ENCODE results near the gene SMIM10. TPM values are rescaled to one million over a fixed set of nuclear protein-coding genes. Genes with fewer than 3 reads are reported as not detected.
A peak's percentile ranks its signal among the peaks of the same experiment; 100 is the strongest.

The SMIM10 gene
- total and polyA plus RNA-seq, 4 experiments from 2014 or later = not detected

DNA sequence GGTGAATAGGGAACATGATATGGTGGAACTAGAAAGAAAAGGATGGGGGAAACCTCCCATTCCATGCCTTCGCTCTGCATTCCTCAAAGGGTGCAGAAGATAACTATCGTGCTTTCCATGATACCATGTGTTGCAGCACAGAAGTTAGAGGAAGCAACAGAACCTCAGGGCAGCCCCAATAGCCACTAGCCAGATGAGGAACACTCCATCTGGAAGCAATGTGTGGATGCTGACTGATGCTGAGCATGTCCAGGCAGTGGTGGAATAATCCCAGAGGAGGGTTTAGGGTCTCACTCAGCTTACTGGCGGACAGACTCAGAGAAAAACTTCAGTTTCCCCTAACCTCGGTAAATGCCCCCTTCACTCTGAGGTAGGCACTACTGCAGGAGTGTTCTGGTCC, 7.5 kb downstream of the SMIM10 start:
- Histone ChIP-seq H3K4me3 (ENCODE audit: low read length in 2 of 2) (no peak overlapping the region), H3K36me3 (ENCODE audit: insufficient read depth, low read length) (no peaks in the 10 kb centered on the region), H3K4me1 (ENCODE audit: insufficient read depth, low read length) (peaks cover under 1% of the 10 kb centered on the region), H3K27ac (ENCODE audit: low read depth, low read length) (no peak overlapping the region), H3K9me3 (ENCODE audit: control insufficient read depth in 1 of 2, low read length in 2 of 2) (no peaks in the 10 kb centered on the region), H3K27me3 (ENCODE audit: insufficient read depth, low read length) (no peaks in the 10 kb centered on the region)
- H3K9me3 Mint-ChIP-seq = no peaks in the 10 kb centered on the region
- H3K36me3 Mint-ChIP-seq = no peaks in the 10 kb centered on the region
- no peak for DNase-seq
- H3K4me3 Mint-ChIP-seq = no peak overlapping the region
- peaks cover 0 to under 1% (median 0%) of the 10 kb centered on the region in 4 donors for H3K4me1 Mint-ChIP-seq
- intact Hi-C loops (cut with micrococcal nuclease) = no loop called here
- H3K27me3 Mint-ChIP-seq = peaks cover 0 to 1% of the 10 kb centered on the region in 2 donors
- no peak overlapping the region for H3K27ac Mint-ChIP-seq
- ChIA-PET CTCF (ENCODE audit: partially characterized antibody) (interaction anchor here (1.4 kb wide), 1 partner anchor 33 kb away, joined by 5 read pairs; no protein-coding TSS in a partner anchor), POLR2A (ENCODE audit: partially characterized antibody) (no interaction called here)

DNA sequence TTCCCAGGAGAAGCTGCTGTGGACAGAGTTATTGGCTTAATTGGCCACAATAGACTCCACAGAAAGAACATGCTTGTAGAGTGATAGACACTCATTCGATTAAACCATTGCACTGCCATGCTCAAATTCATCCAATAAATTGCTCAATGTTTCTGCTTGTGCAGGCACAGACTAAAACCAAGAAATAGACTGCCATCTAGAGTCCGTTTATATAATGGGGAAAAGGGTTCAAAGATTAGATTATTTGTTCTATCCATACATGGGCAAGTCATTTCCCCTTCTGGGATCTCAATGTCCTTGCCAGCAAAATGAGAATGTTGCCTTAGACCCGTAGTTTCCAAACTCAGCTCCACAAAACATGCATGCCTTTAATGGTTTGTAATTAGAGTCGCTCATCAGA, 8.7 kb downstream of the SMIM10 start:
- no peaks in the 10 kb centered on the region for H3K27me3 ChIP-seq (ENCODE audit: insufficient read depth, low read length)
- intact Hi-C loops (cut with micrococcal nuclease) = loop anchor here (1.0 kb wide), 1 partner anchor 34 kb away; no protein-coding TSS in a partner anchor
- Mint-ChIP-seq H3K36me3 (no peaks in the 10 kb centered on the region), H3K4me1 (peaks cover 5 to 12% (median 9%) of the 10 kb centered on the region in 4 donors), H3K9me3 (no peaks in the 10 kb centered on the region), H3K27me3 (peaks cover 0 to 1% of the 10 kb centered on the region in 2 donors), H3K27ac (no peak overlapping the region), H3K4me3 (no peak overlapping the region)
- CTCF ChIA-PET (ENCODE audit: partially characterized antibody) = interaction anchor here (1.2 to 1.4 kb wide), 2 partner anchors 27 to 35 kb away, joined by 3 to 5 read pairs; no protein-coding TSS in a partner anchor
- no peak overlapping the region for H3K4me3 ChIP-seq (ENCODE audit: low read length in 2 of 2)
- no peaks in the 10 kb centered on the region for H3K36me3 ChIP-seq (ENCODE audit: insufficient read depth, low read length)
- POLR2A ChIA-PET (ENCODE audit: partially characterized antibody) = no interaction called here
- no peak overlapping the region for H3K27ac ChIP-seq (ENCODE audit: low read depth, low read length)
- DNase-seq = no peak
- no peaks in the 10 kb centered on the region for H3K9me3 ChIP-seq (ENCODE audit: control insufficient read depth in 1 of 2, low read length in 2 of 2)
- peaks cover 7% of the 10 kb centered on the region for H3K4me1 ChIP-seq (ENCODE audit: insufficient read depth, low read length)

DNA sequence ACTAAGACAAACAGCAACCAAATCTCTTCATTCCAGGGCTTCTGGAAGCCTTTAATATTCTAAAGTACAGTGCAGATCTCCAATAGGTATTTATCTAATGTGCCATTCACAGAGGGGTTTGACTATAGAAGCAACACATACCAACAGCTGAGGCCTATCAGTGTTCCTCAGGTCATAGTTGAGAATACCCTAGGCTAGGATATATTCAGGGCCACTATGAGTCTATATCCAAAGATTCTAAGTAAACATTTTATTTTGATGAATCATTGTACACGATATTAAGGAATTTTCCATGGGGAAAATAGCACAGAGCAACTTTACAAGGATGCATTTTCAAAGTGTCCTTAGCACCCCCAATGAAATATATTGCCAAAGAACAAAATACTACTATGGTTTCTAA, 9.7 kb downstream of the SMIM10 start:
- H3K4me1 ChIP-seq (ENCODE audit: insufficient read depth, low read length) = peaks cover 7% of the 10 kb centered on the region
- Mint-ChIP-seq H3K4me1 (peaks cover 5 to 13% (median 10%) of the 10 kb centered on the region in 4 donors), H3K9me3 (no peaks in the 10 kb centered on the region), H3K27ac (no peak overlapping the region), H3K27me3 (peaks cover 0 to 1% of the 10 kb centered on the region in 2 donors), H3K4me3 (no peak overlapping the region), H3K36me3 (no peaks in the 10 kb centered on the region)
- H3K27me3 ChIP-seq (ENCODE audit: insufficient read depth, low read length) = no peaks in the 10 kb centered on the region
- no peak overlapping the region for H3K4me3 ChIP-seq (ENCODE audit: low read length in 2 of 2)
- H3K27ac ChIP-seq (ENCODE audit: low read depth, low read length) = no peak overlapping the region
- intact Hi-C loops (cut with micrococcal nuclease) = no loop called here
- no peaks in the 10 kb centered on the region for H3K36me3 ChIP-seq (ENCODE audit: insufficient read depth, low read length)
- CTCF ChIA-PET (ENCODE audit: partially characterized antibody) = no interaction called here
- no peak for DNase-seq
- POLR2A ChIA-PET (ENCODE audit: partially characterized antibody) = no interaction called here
- no peaks in the 10 kb centered on the region for H3K9me3 ChIP-seq (ENCODE audit: control insufficient read depth in 1 of 2, low read length in 2 of 2)

DNA sequence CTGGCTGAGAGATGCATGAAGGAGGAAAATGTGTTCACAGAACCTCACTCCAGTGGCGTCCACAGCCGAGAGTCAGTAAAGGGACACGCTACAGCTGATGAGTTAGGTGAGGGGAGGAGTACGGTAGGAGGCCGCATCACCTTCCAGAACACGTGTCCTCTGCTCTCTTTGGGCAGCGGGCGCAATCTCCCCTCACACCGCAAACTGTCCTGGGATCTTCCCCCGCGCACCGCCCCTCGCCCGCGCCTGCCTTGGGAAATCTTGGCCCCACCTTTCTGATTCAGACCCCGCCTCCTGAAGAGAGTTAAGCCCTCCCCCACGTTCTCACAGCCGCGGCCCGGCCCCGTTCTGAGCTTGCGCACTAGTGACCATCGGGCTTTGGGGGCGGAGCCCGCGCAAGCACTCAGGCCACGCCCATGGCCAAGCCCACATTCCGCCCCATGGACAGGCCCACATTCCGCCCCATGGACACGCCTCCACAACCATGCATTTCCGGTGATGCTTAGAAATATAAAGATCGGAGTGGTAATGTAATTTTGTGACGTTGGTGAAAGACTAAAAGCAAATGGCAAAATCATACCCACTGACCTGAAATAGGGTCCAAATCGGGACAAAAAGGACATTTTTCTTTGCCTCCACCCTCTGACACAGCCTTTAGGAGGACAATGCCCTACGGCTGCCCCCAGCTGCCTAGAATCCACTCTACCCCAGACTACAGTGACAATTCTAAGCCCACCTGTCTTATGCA, 13.3 kb downstream of the SMIM10 start:
- Histone ChIP-seq H3K27ac (ENCODE audit: low read depth, low read length) (no peak overlapping the region), H3K36me3 (ENCODE audit: insufficient read depth, low read length) (no peaks in the 10 kb centered on the region), H3K4me1 (ENCODE audit: insufficient read depth, low read length) (peaks cover 7% of the 10 kb centered on the region), H3K4me3 (ENCODE audit: low read length in 2 of 2) (peak overlapping the region; percentile 23 to 62), H3K9me3 (ENCODE audit: control insufficient read depth in 1 of 2, low read length in 2 of 2) (no peaks in the 10 kb centered on the region), H3K27me3 (ENCODE audit: insufficient read depth, low read length) (no peaks in the 10 kb centered on the region)
- ChIA-PET POLR2A (ENCODE audit: partially characterized antibody) (interaction anchor here (2.5 kb wide), 1 partner anchor 48 kb away, joined by 9 read pairs; the partner anchor contains the start of gene RTL8A), CTCF (ENCODE audit: partially characterized antibody) (no interaction called here)
- Mint-ChIP-seq H3K4me3 (peak overlapping the region; percentile 86 to 91 (median 88)), H3K27me3 (no peaks in the 10 kb centered on the region), H3K36me3 (no peaks in the 10 kb centered on the region), H3K9me3 (no peaks in the 10 kb centered on the region), H3K27ac (peak overlapping the region; percentile 65 to 95 (median 73)), H3K4me1 (peaks cover 5 to 13% (median 10%) of the 10 kb centered on the region in 4 donors)
- intact Hi-C loops (cut with micrococcal nuclease) = loop anchor here (1.0 to 2.0 kb wide), 2 partner anchors 48 to 517 kb away; partner anchors contain the start of genes INTS6L and RTL8A
- DNase-seq = peak; percentile 87 to 88 (median 88)

DNA sequence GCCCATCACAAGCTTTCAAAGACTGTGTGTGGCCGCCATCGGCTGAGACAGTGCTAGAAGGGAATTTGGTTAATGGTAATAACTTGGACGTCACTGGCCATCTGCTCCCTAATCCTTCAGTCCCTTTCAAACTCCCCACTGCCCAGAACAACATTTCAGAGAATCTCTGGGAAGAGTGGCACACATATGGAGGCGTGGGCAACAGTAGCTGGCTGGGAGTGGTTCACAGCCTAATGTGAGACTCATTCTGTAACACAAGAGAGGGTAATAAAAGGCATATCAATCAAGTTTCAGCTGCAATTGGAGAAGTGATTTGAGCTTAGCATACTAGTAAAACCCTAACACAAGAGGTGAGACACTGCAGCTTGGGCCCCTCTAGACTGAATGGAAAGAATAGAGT, 15.4 kb downstream of the SMIM10 start:
- Mint-ChIP-seq H3K4me3 (no peak overlapping the region), H3K9me3 (no peaks in the 10 kb centered on the region), H3K4me1 (peaks cover 5 to 13% (median 10%) of the 10 kb centered on the region in 4 donors), H3K27ac (peak overlapping the region in 1 of 7 donors; percentile 35), H3K27me3 (no peaks in the 10 kb centered on the region), H3K36me3 (no peaks in the 10 kb centered on the region)
- ChIA-PET CTCF (ENCODE audit: partially characterized antibody) (no interaction called here), POLR2A (ENCODE audit: partially characterized antibody) (no interaction called here)
- no peaks in the 10 kb centered on the region for H3K36me3 ChIP-seq (ENCODE audit: insufficient read depth, low read length)
- H3K9me3 ChIP-seq (ENCODE audit: control insufficient read depth in 1 of 2, low read length in 2 of 2) = no peaks in the 10 kb centered on the region
- no peak overlapping the region for H3K27ac ChIP-seq (ENCODE audit: low read depth, low read length)
- intact Hi-C loops (cut with micrococcal nuclease) = no loop called here
- DNase-seq = no peak
- H3K4me1 ChIP-seq (ENCODE audit: insufficient read depth, low read length) = peaks cover 7% of the 10 kb centered on the region
- no peak overlapping the region for H3K4me3 ChIP-seq (ENCODE audit: low read length in 2 of 2)
- no peaks in the 10 kb centered on the region for H3K27me3 ChIP-seq (ENCODE audit: insufficient read depth, low read length)

DNA sequence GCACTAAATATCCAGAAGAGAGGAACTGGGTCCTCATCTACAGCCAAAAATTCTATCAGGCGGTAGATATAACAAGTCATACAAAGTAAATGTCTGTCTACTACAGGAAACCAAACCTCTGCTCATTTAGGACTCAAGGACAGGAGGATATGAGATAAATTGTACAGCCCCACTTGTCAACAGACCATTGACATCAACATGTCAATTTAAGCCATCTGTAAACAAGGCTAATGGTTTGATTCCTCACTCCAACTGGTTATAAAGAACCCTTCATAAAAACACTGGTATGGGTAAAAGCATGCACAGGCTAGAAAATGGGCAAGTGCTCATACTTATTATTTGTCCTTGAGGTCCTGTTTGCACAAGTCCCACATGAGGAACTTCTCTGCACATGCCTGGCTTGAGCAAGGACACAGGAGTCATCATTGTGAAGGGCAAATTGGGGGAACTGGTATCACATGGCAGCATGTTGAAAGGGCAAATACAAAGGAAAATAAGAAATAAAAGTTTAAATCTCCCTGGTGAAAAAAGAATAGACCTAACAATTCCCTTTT, 18.3 kb downstream of the SMIM10 start:
- no peak overlapping the region for H3K4me3 ChIP-seq (ENCODE audit: low read length in 2 of 2)
- ChIA-PET CTCF (ENCODE audit: partially characterized antibody) (no interaction called here), POLR2A (ENCODE audit: partially characterized antibody) (no interaction called here)
- peaks cover 3 to 5% (median 3%) of the 10 kb centered on the region in 4 donors for H3K4me1 Mint-ChIP-seq
- H3K36me3 Mint-ChIP-seq = no peaks in the 10 kb centered on the region
- H3K36me3 ChIP-seq (ENCODE audit: insufficient read depth, low read length) = no peaks in the 10 kb centered on the region
- no peak for DNase-seq
- no peak overlapping the region for H3K4me3 Mint-ChIP-seq
- H3K9me3 Mint-ChIP-seq = no peaks in the 10 kb centered on the region
- no peaks in the 10 kb centered on the region for H3K27me3 Mint-ChIP-seq
- H3K27me3 ChIP-seq (ENCODE audit: insufficient read depth, low read length) = no peaks in the 10 kb centered on the region
- intact Hi-C loops (cut with micrococcal nuclease) = no loop called here
- no peak overlapping the region for H3K27ac ChIP-seq (ENCODE audit: low read depth, low read length)
- H3K4me1 ChIP-seq (ENCODE audit: insufficient read depth, low read length) = no peaks in the 10 kb centered on the region
- H3K9me3 ChIP-seq (ENCODE audit: control insufficient read depth in 1 of 2, low read length in 2 of 2) = no peaks in the 10 kb centered on the region
- H3K27ac Mint-ChIP-seq = no peak overlapping the region

DNA sequence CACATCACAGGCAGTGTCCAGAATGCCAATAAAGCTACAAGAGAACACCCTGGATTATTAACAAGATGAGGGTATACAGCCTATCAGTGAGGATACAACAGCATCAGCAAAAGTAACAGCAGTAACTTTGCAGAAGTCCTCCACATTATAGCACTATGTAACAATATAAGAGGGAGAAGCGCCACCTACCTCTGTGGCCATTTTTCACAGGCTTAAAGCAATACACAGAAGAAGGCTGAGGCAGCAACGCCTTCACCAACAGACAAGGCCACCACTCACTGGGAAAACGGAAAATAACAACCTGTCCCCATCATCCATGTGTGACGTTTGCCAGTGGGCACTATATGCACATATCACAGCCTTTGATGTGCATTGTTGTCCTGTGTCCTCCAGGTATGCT, 19.0 kb downstream of the SMIM10 start:
- DNase-seq = no peak
- H3K27ac ChIP-seq (ENCODE audit: low read depth, low read length) = no peak overlapping the region
- CTCF ChIA-PET (ENCODE audit: partially characterized antibody) = no interaction called here
- H3K36me3 ChIP-seq (ENCODE audit: insufficient read depth, low read length) = no peaks in the 10 kb centered on the region
- Mint-ChIP-seq H3K27ac (no peak overlapping the region), H3K4me3 (no peak overlapping the region), H3K4me1 (no peaks in the 10 kb centered on the region), H3K27me3 (no peaks in the 10 kb centered on the region), H3K36me3 (no peaks in the 10 kb centered on the region), H3K9me3 (no peaks in the 10 kb centered on the region)
- H3K4me1 ChIP-seq (ENCODE audit: insufficient read depth, low read length) = no peaks in the 10 kb centered on the region
- intact Hi-C loops (cut with micrococcal nuclease) = no loop called here
- H3K9me3 ChIP-seq (ENCODE audit: control insufficient read depth in 1 of 2, low read length in 2 of 2) = no peaks in the 10 kb centered on the region
- H3K4me3 ChIP-seq (ENCODE audit: low read length in 2 of 2) = no peak overlapping the region
- no peaks in the 10 kb centered on the region for H3K27me3 ChIP-seq (ENCODE audit: insufficient read depth, low read length)
- POLR2A ChIA-PET (ENCODE audit: partially characterized antibody) = no interaction called here
